GM23248 (cell line): ENCODE measurements around the gene FBXW11. TPM values are rescaled to one million over a fixed set of nuclear protein-coding genes. Genes with fewer than 3 reads are reported as not detected.
A peak's percentile ranks its signal among the peaks of the same experiment; 100 is the strongest.

ENCODE experiments used
- DNase-seq: peaks from one replicate; pipeline ENCODE4 v3.0.0-alpha.2; 2015
- H2AFZ ChIP-seq: fragments of 200-600 bp; sonication (generic); 2 replicates; pipeline ENCODE4 v1.6.1; 2016; ENCODE audit warnings: antibody characterized with exemption
- H3F3A ChIP-seq: fragments of 200-600 bp; sonication (generic); 2 replicates; pipeline ENCODE4 v1.6.1; 2016; ENCODE audit warnings: mild to moderate bottlenecking, antibody characterized with exemption, mixed run types; ENCODE audit not compliant: insufficient read depth
- H3K27ac ChIP-seq: fragments of 200-600 bp; sonication (generic); 2 replicates; pipeline ENCODE4 v1.5.1; 2016; ENCODE audit warnings: mild to moderate bottlenecking
- H3K27me3 ChIP-seq: fragments of 200-600 bp; sonication (generic); replicated peaks from 2 replicates; pipeline ENCODE4 v1.6.1; 2016; ENCODE audit warnings: mild to moderate bottlenecking; ENCODE audit not compliant: insufficient read depth
- H3K36me3 ChIP-seq: fragments of 200-600 bp; sonication (generic); 2 replicates; pipeline ENCODE4 v1.6.1; 2016; ENCODE audit warnings: low read depth, mild to moderate bottlenecking
- H3K4me1 ChIP-seq: fragments of 200-600 bp; sonication (generic); 2 replicates; pipeline ENCODE4 v1.6.1; 2016; ENCODE audit warnings: mild to moderate bottlenecking; ENCODE audit not compliant: insufficient read depth
- H3K4me2 ChIP-seq: fragments of 200-600 bp; sonication (generic); one replicate; pipeline ENCODE4 v1.6.1; 2016; ENCODE audit warnings: mild to moderate bottlenecking; ENCODE audit not compliant: unreplicated experiment
- H3K4me3 ChIP-seq: fragments of 200-600 bp; sonication (generic); 2 replicates; pipeline ENCODE4 v1.5.1; 2016; ENCODE audit warnings: mild to moderate bottlenecking
- H3K79me2 ChIP-seq: fragments of 200-600 bp; sonication (generic); 2 replicates; pipeline ENCODE4 v1.6.1; 2016; ENCODE audit warnings: mild to moderate bottlenecking; ENCODE audit not compliant: insufficient read depth
- H3K9ac ChIP-seq: fragments of 200-600 bp; sonication (generic); 2 replicates; pipeline ENCODE4 v1.6.1; 2016; ENCODE audit warnings: mild to moderate bottlenecking
- H3K9me2 ChIP-seq: fragments of 200-600 bp; sonication (generic); 2 replicates; pipeline ENCODE4 v1.6.1; 2016; ENCODE audit warnings: mixed run types, mild to moderate bottlenecking, moderate library complexity; ENCODE audit not compliant: insufficient read depth
- H3K9me3 ChIP-seq: fragments of 200-600 bp; sonication (generic); one replicate; pipeline ENCODE4 v1.6.1; 2017; ENCODE audit warnings: low read depth
- H4K20me1 ChIP-seq: fragments of 200-600 bp; sonication (generic); 2 replicates; pipeline ENCODE4 v1.6.0; 2016; ENCODE audit not compliant: insufficient read depth
- EZH2 ChIP-seq: fragments of 200-600 bp; sonication (generic); IDR thresholded peaks from 2 replicates; pipeline ENCODE4 v1.6.1; 2018; ENCODE audit warnings: antibody characterized with exemption, mild to moderate bottlenecking; ENCODE audit not compliant: insufficient read depth, poor library complexity, severe bottlenecking
- EZH2phosphoT487 ChIP-seq: fragments of 200-600 bp; sonication (generic); IDR thresholded peaks from 2 replicates; pipeline ENCODE4 v1.6.1; 2018; ENCODE audit warnings: antibody characterized with exemption, moderate library complexity, mild to moderate bottlenecking, low read depth; ENCODE audit not compliant: insufficient read depth
- WGBS, 2 experiments: methylation state at CpG; one replicate each; pipeline ENCODE4 v1.1.6; 2015 to 2017; ENCODE audit warnings: low lambda C conversion rate in 2 of 2, low coverage in 1 of 2; ENCODE audit errors: missing lambda C conversion rate in 2 of 2; 5-methylcytosine and 5-hydroxymethylcytosine counted together
- in situ Hi-C: fragments of 300-500 bp; cut with MboI; formaldehyde crosslinking; loops from 2 replicates; pipeline ENCODE4 v1.15.0; 2020
- polyA plus RNA-seq: library from polyadenylated mRNA; unstranded; fragments of >200 nt; fragmentation: Nextera tagmentation; extraction: Ambion mirVana; gene quantifications from 2 replicates; pipeline ENCODE4 v1.2.1, GENCODE V29; 2016
- total RNA-seq: library from RNA; depleted of rRNA; stranded (reverse); fragments of >200 nt; shearing (Covaris generic); gene quantifications from 2 replicates; pipeline ENCODE4 v1.2.3, GENCODE V29; 2014

FBXW11 gene
- total and polyA plus RNA-seq, 2 experiments from 2014 or later = 30.6 to 78.0 TPM

GRCh38 chr5:171901764-171902163, 104.7 kb downstream of the FBXW11 start:
- 0 out of 2 replicates have a peak, but pooled peaks cover 6% of the 10 kb centered on the region for H3F3A ChIP-seq
- in situ Hi-C loops = loop anchor here (10.0 kb wide), 1 partner anchor 487 kb away; the partner anchor contains the start of gene FGF18

GRCh38 chr5:171899792-171900191, 106.6 kb downstream of the FBXW11 start:
- 96 to 98% methylated on average over 5 of the region's 5 CpGs for WGBS, 2 experiments
- H3K4me1 ChIP-seq = no peaks in the 10 kb centered on the region
- 0 out of 2 replicates have a peak, but pooled peaks cover 6% of the 10 kb centered on the region for H3F3A ChIP-seq
- no peak overlapping the region for H3K4me3 ChIP-seq
- DNase-seq = no peak
- H3K4me2 ChIP-seq = no peak overlapping the region
- H3K79me2 ChIP-seq = peaks cover 52% of the 10 kb centered on the region
- H3K9ac ChIP-seq = no peak overlapping the region
- in situ Hi-C loops = loop anchor here (10.0 kb wide), 1 partner anchor 485 kb away; the partner anchor contains the start of gene FGF18
- H3K9me3 ChIP-seq = no peaks in the 10 kb centered on the region
- H3K9me2 ChIP-seq = no peaks in the 10 kb centered on the region
- H3K36me3 ChIP-seq = no peaks in the 10 kb centered on the region; the same call in 1 of the 2 replicates
- peaks cover 10% of the 10 kb centered on the region; the same call in 1 of the 2 replicates for H4K20me1 ChIP-seq
- H3K27ac ChIP-seq = no peak overlapping the region
- no peaks in the 10 kb centered on the region for H3K27me3 ChIP-seq
- H2AFZ ChIP-seq = no peak overlapping the region
- TF ChIP-seq EZH2 (no peak), EZH2phosphoT487 (no peak)

More at GRCh38 chr5:171901764-171902163, 104.7 kb downstream of the FBXW11 start:
- no peaks in the 10 kb centered on the region for H3K9me2 ChIP-seq
- no peaks in the 10 kb centered on the region for H3K9me3 ChIP-seq
- H3K27ac ChIP-seq = no peak overlapping the region
- H3K79me2 ChIP-seq = peaks cover 71% of the 10 kb centered on the region
- no peak overlapping the region for H2AFZ ChIP-seq
- DNase-seq = no peak
- H3K27me3 ChIP-seq = no peaks in the 10 kb centered on the region
- TF ChIP-seq EZH2phosphoT487 (no peak), EZH2 (no peak)
- H4K20me1 ChIP-seq = peaks cover 13% of the 10 kb centered on the region; the same call in 1 of the 2 replicates
- no peaks in the 10 kb centered on the region for H3K36me3 ChIP-seq
- H3K9ac ChIP-seq = no peak overlapping the region
- WGBS, 2 experiments = 88 to 93% methylated on average over 7 of the region's 7 CpGs
- H3K4me3 ChIP-seq = no peak overlapping the region
- H3K4me1 ChIP-seq = no peaks in the 10 kb centered on the region
- no peak overlapping the region for H3K4me2 ChIP-seq

DNA sequence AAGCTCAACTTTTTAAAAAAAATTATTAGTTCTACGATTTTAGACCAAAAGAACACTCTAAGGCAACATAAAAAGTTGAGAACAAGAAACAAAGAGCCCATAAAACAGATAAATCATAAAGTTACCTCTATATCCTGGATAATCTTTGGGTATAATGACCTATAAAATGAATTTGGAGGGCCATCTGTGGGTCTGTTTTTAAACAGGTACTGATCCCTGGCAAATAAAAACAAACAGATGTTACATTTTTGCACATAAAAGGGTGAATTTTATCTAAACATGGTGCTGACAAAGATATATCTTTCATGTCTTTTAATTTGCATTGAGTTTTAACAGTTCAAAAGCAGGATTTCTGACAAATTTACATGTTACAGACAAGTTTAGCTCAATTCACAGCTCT, 107.6 kb downstream of the FBXW11 start:
- H3K4me3 ChIP-seq = no peak overlapping the region
- peaks cover 43% of the 10 kb centered on the region for H3K79me2 ChIP-seq
- 48 to 52% methylated on average over 1 of the region's 1 CpG for WGBS, 2 experiments
- no peak overlapping the region for H3K9ac ChIP-seq
- no peak for DNase-seq
- no peak overlapping the region for H3K27ac ChIP-seq
- no peak overlapping the region for H3K4me2 ChIP-seq
- H3K4me1 ChIP-seq = peaks cover 3% of the 10 kb centered on the region
- H3K27me3 ChIP-seq = no peaks in the 10 kb centered on the region
- in situ Hi-C loops = no loop called here
- no peak for TF ChIP-seq EZH2phosphoT487
- no peak for TF ChIP-seq EZH2
- peaks cover 10% of the 10 kb centered on the region for H3F3A ChIP-seq
- no peaks in the 10 kb centered on the region; the same call in 1 of the 2 replicates for H3K36me3 ChIP-seq
- peaks cover 10% of the 10 kb centered on the region; the same call in 1 of the 2 replicates for H4K20me1 ChIP-seq
- H3K9me3 ChIP-seq = no peaks in the 10 kb centered on the region
- no peaks in the 10 kb centered on the region for H3K9me2 ChIP-seq
- no peak overlapping the region for H2AFZ ChIP-seq

GRCh38 chr5:171898386-171898785, 108.1 kb downstream of the FBXW11 start:
- H3K4me1 ChIP-seq = peaks cover 8% of the 10 kb centered on the region
- WGBS, 2 experiments = 91 to 92% methylated on average over 4 of the region's 4 CpGs
- no peak overlapping the region for H3K4me2 ChIP-seq
- H3K4me3 ChIP-seq = no peak overlapping the region
- no peaks in the 10 kb centered on the region for H3K9me3 ChIP-seq
- H3K9me2 ChIP-seq = no peaks in the 10 kb centered on the region
- TF ChIP-seq EZH2 (no peak), EZH2phosphoT487 (no peak)
- H3K36me3 ChIP-seq = no peaks in the 10 kb centered on the region; the same call in 1 of the 2 replicates
- H4K20me1 ChIP-seq = peaks cover 10% of the 10 kb centered on the region; the same call in 1 of the 2 replicates
- in situ Hi-C loops = no loop called here
- H3K27me3 ChIP-seq = no peaks in the 10 kb centered on the region
- DNase-seq = peak; percentile 23
- peaks cover 38% of the 10 kb centered on the region for H3K79me2 ChIP-seq
- no peak overlapping the region for H3K27ac ChIP-seq
- H3F3A ChIP-seq = peaks cover 15% of the 10 kb centered on the region
- no peak overlapping the region for H3K9ac ChIP-seq
- no peak overlapping the region for H2AFZ ChIP-seq
